ENCODE measurements around the gene ADGRB2.

ADGRB2 gene

DNA sequence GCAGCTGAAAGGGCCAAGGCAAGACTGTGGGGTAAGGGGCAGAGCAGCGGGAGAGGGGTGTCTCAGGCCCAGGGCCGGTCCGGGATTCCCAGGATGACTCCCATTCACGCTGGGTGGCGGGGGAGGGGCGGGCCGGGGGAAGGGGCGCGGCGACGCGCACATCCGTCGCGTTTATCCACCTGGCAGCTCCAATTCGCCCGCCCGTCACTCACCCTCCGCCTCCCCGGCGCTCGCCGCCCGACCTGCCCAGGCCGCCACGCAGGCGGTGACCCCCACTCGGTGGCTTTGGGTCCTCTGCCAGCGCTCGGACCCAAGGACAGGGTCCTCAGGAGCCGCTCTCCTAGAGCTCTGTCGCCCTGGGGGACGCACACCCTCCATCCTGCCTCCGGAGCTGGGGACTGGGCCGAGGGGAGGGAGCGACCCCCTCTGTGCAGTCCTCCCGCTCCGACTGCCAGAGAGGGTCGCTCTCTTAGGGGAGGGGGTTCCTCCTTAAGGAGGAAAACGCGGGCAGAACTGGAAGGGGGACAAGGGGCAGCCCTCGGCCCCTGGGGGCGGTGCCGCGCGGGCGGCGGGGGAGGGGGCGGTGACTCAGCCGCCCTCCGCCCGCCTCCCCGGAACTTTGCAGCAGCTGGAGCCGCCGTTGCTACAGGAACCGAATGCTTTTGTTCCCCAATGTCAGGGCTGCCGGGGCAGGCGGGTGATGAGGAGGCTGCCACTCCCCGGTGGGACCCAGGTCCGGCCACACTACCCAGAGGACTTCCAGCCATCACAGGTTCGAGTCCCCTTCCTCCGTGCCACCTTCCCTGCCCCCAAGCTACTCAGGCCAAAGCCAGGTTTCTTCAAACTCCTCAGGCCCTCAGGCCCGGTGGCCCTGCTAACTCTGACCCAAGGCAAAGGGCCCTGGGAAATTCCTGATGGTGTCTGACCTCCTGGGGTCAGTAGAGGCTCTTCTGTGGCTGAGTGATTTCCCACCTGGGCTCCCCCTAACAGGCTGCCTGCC lies 3.4 kb downstream of the ADGRB2 start:
- DNase-seq (ENCODE audit: low read depth), result peak; percentile 57
- TF ChIP-seq, protein P1, sequence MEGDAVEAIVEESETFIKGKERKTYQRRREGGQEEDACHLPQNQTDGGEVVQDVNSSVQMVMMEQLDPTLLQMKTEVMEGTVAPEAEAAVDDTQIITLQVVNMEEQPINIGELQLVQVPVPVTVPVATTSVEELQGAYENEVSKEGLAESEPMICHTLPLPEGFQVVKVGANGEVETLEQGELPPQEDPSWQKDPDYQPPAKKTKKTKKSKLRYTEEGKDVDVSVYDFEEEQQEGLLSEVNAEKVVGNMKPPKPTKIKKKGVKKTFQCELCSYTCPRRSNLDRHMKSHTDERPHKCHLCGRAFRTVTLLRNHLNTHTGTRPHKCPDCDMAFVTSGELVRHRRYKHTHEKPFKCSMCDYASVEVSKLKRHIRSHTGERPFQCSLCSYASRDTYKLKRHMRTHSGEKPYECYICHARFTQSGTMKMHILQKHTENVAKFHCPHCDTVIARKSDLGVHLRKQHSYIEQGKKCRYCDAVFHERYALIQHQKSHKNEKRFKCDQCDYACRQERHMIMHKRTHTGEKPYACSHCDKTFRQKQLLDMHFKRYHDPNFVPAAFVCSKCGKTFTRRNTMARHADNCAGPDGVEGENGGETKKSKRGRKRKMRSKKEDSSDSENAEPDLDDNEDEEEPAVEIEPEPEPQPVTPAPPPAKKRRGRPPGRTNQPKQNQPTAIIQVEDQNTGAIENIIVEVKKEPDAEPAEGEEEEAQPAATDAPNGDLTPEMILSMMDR (IDR thresholded peaks at IDR 0.05; ENCODE audit: low read length, missing control alignments), result no peak
- peak overlapping the region; percentile 53 for H3K4me3 ChIP-seq (replicated peaks; ENCODE audit: low read depth, low read length)

DNA sequence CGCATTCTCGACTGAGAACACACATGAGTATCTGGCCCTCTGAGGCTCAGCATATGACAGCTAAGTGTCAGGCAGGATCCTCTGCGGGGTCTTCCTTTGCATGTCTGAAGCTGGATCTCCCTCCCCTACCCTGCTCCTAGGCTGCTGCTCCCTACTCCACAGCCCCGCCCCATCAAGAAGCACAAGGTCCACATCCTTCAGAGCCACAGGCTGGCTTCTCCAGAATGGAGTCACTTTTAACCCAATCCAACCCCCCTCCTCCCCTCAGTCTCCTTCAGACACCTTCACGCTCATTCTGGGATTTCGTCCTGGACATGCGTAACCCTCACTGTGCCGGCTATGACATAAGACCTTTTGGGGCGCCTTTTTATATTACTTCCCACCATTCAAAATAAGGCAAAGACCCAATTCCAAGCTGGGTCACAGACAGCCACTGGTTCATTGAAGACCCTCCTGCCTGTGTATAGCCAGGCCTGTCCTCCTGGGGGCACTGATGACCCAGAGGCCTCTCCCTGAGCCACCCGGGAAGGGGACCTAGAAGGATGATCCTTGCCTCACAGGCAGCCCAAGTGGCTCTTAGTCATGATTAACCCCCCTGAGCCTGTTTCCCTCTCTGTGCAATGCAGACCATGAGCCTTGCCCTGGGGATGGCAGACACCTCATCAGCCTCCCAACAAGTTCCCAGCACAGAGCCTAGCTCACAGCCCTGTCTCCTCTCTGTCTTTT lies 4.7 kb downstream of the ADGRB2 start:
- H3K4me3 ChIP-seq (replicated peaks; ENCODE audit: low read depth, low read length), result no peak overlapping the region
- no peak for DNase-seq (ENCODE audit: low read depth)
- TF ChIP-seq, protein P1 (IDR thresholded peaks at IDR 0.05; ENCODE audit: low read length, missing control alignments), result no peak

DNA sequence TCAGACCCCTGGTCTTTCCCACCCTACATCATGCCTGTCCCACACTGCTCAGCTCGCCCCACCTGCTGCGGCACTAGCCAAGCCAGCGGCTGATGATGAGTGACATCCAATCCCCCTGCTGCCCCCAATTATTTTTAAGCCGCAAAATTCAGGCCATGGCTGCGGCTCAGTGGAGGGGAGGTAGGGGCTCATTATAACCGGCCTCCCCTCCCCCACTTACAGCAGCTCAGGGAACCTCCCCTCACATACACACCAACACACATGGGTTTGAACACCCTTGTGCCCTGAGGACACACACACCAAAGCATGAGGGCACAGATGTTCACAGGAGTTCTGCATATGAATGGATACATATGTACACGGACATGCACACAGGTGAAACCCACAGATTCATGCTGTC lies 5.3 kb downstream of the ADGRB2 start:
- DNase-seq (ENCODE audit: low read depth), result no peak
- H3K4me3 ChIP-seq (replicated peaks; ENCODE audit: low read depth, low read length), result no peak overlapping the region
- TF ChIP-seq, protein P1 (IDR thresholded peaks at IDR 0.05; ENCODE audit: low read length, missing control alignments), result no peak

DNA sequence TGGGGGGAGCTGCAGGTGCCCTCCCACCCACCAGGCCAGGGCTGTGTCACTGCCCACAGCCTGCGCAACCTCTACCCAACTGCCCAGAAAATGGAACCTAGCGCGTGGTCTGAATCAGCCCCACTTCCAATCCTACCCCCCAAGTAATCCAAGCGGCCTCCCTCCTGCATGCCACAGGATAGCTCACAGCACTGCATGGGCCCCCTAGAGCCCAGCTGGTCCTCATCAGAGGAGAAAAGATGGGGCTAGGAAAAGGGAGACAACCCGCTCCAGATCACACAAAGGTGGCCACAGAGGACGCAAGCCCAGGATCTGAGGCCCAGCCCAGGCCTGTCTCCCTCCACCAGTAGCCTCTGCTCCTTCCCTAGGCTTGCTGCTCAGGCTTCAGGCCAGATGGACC lies 6.2 kb downstream of the ADGRB2 start:
- H3K4me3 ChIP-seq (replicated peaks; ENCODE audit: low read depth, low read length), result no peak overlapping the region
- TF ChIP-seq, protein P1 (IDR thresholded peaks at IDR 0.05; ENCODE audit: low read length, missing control alignments), result no peak
- DNase-seq (ENCODE audit: low read depth), result no peak

DNA sequence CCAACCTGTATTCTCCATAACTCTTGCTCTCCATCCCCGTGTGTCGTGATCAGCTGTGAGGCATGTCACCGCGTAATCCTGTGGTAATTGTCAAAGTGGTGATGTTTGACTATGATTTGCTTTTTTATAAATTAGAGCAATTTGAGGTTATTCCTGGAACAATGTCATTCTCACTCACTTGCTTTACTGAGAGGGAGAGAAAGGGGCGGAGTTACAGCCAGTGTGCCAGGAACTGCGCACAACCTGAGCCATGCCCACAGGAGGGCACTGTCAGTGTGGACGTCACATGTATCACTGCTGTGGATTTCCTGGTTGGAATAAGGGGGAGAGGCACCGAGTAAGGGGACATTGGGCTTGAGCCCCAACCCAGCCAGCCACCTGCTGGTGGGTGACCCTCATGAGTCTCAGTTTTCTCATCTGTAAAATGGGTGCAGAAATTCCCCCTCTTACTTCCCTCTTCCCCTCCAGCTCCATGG lies 6.9 kb downstream of the ADGRB2 start:
- no peak for DNase-seq (ENCODE audit: low read depth)

DNA sequence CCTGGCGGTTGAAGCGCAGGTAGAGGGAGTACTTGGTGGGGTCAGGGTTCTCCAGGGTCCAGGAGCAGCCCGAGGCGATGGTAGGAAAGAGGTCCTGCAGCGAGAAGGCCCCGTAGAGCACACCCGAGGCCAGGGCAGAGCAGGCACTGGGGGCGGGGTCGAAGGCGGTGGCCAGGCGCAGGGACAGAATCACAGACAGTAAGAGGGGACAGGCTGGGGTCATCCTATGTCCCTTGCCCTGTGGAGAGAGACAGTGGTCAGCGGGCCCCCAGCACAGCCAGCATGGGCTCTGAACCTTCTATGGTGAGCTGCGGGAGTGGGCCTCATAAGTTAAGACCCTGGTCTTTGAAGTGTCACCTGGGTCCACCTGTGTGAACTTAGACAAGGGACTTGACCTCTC lies 7.6 kb downstream of the ADGRB2 start:
- no peak overlapping the region for H3K4me3 ChIP-seq (replicated peaks; ENCODE audit: low read depth, low read length)
- DNase-seq (ENCODE audit: low read depth), result no peak
- TF ChIP-seq, protein P1 (IDR thresholded peaks at IDR 0.05; ENCODE audit: low read length, missing control alignments), result no peak

More for the DNA sequence above, 6.9 kb downstream of the ADGRB2 start:
- TF ChIP-seq, protein P1 (IDR thresholded peaks at IDR 0.05; ENCODE audit: low read length, missing control alignments), result no peak
- H3K4me3 ChIP-seq (replicated peaks; ENCODE audit: low read depth, low read length), result no peak overlapping the region

Measured in fibroblast of pulmonary artery (primary cell).